AG04449 (cell line): Measurements from ENCODE around the gene TMEM179B.
A peak's percentile ranks its signal among the peaks of the same experiment; 100 is the strongest.

Experiments used
- CTCF ChIA-PET: fragments of 350-600 bp; formaldehyde crosslinking; extraction: SDS; loops from one replicate; lab custom pipeline; 2021; ENCODE audit warnings: antibody characterized with exemption; lab: Yijun Ruan, JAX
- POLR2A ChIA-PET: fragments of 400-600, 350-600 bp; formaldehyde crosslinking; extraction: SDS; loops from one replicate; lab custom pipeline; 2020; ENCODE audit warnings: antibody characterized with exemption, inconsistent platforms; lab: Yijun Ruan, JAX
- DNase-seq: peaks from one replicate; pipeline ENCODE4 v3.0.0-alpha.2; 2010; ENCODE audit warnings: low read depth, low spot score
- H3K4me3 ChIP-seq: 2 replicates; pipeline ENCODE4 v1.5.1; 2011; ENCODE audit warnings: low read depth, mild to moderate bottlenecking, control low read depth, low read length
- CTCF ChIP-seq: IDR thresholded peaks from one replicate; pipeline ENCODE4 v1.5.1; 2011; ENCODE audit warnings: mild to moderate bottlenecking, moderate library complexity, low read length, control low read depth, inconsistent platforms; ENCODE audit not compliant: insufficient read depth; ENCODE audit errors: missing control alignments

TMEM179B gene

GRCh38 chr11:62782753-62783152 is 4.4 kb upstream of the TMEM179B start:
- H3K4me3 ChIP-seq, result no peak overlapping the region
- DNase-seq, result no peak
- CTCF ChIA-PET, result no interaction called here
- no peak for TF ChIP-seq CTCF
- POLR2A ChIA-PET, result no interaction called here

- H3K4me3 ChIP-seq, result peak overlapping the region; percentile 95
- TF ChIP-seq CTCF, result peak; percentile 100
- ChIA-PET CTCF (interaction anchor here (0.9 to 5.1 kb wide), 43 partner anchors 10 to 427 kb away, joined by 3 to 189 read pairs (median 5); partner anchors contain the start of genes POLR2G, STX5, TAF6L and TEX54), POLR2A (interaction anchor here (0.7 to 3.7 kb wide), 15 partner anchors 9 to 95 kb away, joined by 3 to 41 read pairs (median 4); partner anchors contain the start of genes HNRNPUL2, TAF6L, TTC9C and ZBTB3)
- no peak for DNase-seq
Observed at GRCh38 chr11:62786318-62787004, 741 bp upstream of the TMEM179B start.

- no peak overlapping the region; the same call in 1 of the 2 replicates for H3K4me3 ChIP-seq
- POLR2A ChIA-PET, result interaction anchor here (0.5 to 3.7 kb wide), 4 partner anchors 14 to 67 kb away, joined by 3 to 41 read pairs (median 4); partner anchors contain the start of gene ZBTB3
- CTCF ChIA-PET, result interaction anchor here (0.6 to 5.1 kb wide), 6 partner anchors 13 to 114 kb away, joined by 3 to 189 read pairs (median 7); partner anchors contain the start of genes TAF6L and ZBTB3
- no peak for DNase-seq
- TF ChIP-seq CTCF, result no peak
Observed at GRCh38 chr11:62788991-62789390, 1.8 kb downstream of the TMEM179B start.

DNA sequence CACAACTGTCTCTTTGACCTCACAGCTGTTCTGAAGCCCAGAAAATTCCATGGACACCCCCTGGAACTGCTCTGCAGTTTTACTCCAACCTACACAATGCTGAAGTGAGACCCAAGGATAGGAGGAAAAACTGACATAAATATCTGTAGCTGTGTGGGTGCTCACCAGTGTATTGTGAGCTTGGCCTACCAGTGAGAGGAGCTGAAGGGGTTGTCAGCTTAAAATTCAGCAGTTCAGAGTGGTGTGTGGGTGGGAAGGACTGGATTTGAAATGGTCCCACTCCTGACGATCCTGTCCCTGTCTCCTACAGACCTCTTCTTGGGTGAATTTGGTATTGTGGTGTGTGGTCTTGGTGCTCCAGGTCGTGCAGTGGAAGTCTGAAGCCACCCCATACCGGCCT is 2.4 kb downstream of the TMEM179B start:
- no peak overlapping the region; the same call in 1 of the 2 replicates for H3K4me3 ChIP-seq
- ChIA-PET POLR2A (interaction anchor here (0.7 to 1.4 kb wide), 6 partner anchors 16 to 66 kb away, joined by 3 to 5 read pairs (median 3); partner anchors contain the start of genes HNRNPUL2, NXF1 and ZBTB3), CTCF (interaction anchor here (0.6 to 3.0 kb wide), 7 partner anchors 12 to 115 kb away, joined by 3 to 11 read pairs (median 3); partner anchors contain the start of gene ZBTB3)
- no peak for TF ChIP-seq CTCF
- no peak for DNase-seq

DNA sequence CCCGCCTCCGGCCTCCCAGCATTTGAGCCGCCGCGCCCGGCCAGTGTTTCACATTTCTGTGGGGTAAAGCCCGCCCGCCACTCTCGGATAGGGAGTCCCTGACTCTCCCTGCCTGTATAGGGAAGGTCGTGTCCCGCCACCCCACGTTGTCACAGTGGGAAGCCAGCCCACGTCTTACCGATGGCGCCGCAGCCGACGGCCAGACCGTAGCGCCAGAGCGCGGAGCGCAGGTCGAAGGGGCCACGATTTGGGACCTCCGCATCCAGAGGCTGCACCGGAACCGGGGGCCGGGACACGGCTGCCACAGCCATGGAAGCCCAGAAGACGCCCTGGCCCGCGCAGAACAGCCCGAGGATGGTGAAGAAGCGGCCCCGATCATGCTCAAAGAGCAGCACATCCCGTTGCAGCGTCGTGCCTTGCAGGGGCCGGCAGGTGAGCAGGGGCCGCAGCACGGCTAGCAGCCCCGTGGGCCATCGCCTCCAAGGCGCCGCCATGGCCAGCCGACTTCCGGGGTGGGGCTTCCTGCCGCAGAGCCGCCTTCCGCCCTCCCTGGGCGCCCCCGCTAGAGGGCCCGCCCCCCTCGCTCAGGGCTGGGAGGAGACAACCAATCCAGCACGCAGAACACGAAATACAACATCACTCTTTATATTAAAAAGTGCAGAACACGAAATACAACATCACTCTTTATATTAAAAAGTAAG is 4.4 kb downstream of the TMEM179B start, which contains the start of gene TMEM223:
Gene TMEM223 (minus strand): TSS at position 506 of the 701 bp plus-strand sequence. CDS start 12 bp downstream, at position 494.
- CTCF ChIA-PET, result interaction anchor here (1.1 to 1.5 kb wide), 2 partner anchors 16 to 65 kb away, joined by 3 to 4 read pairs; no protein-coding TSS in a partner anchor
- POLR2A ChIA-PET, result interaction anchor here (0.6 to 2.0 kb wide), 5 partner anchors 12 to 50 kb away, joined by 3 to 7 read pairs (median 3); partner anchors contain the start of gene STX5
- no peak for DNase-seq
- peak within 1 kb of the TSS; percentile 93 for H3K4me3 ChIP-seq
- peak; percentile 31 for TF ChIP-seq CTCF
